A549 (cell line): ENCODE data around the gene RNF225.

ENCODE experiments used
- JUNB ChIP-seq: fragments of >200 bp; sonication (Bioruptor Twin); formaldehyde crosslinking; IDR thresholded peaks from 2 replicates; pipeline ENCODE4 v1.6.1; 2016
- KDM5A ChIP-seq: fragments of 200-600 bp; sonication (generic); IDR thresholded peaks from 2 replicates; pipeline ENCODE4 v1.6.1; 2016; ENCODE audit warnings: antibody characterized with exemption, mild to moderate bottlenecking
- MAZ ChIP-seq: fragments of 150-350 bp; IDR thresholded peaks from 2 replicates; pipeline ENCODE4 v1.6.1; 2014; ENCODE audit warnings: antibody characterized with exemption, low read depth, low read length, borderline replicate concordance
- MYC ChIP-seq: IDR thresholded peaks from 2 replicates; pipeline ENCODE4 v1.6.1; 2012; ENCODE audit warnings: mild to moderate bottlenecking, inconsistent platforms, low read length, improper control_type of control experiment, borderline replicate concordance
- POLR2A ChIP-seq: IDR thresholded peaks from 2 replicates; pipeline ENCODE4 v1.6.1; 2012; ENCODE audit warnings: mild to moderate bottlenecking, low read length
- TP53 ChIP-seq: fragments of 250-450 bp; sonication (Bioruptor Pico); IDR thresholded peaks from 2 replicates; pipeline ENCODE4 v1.5.0; 2021; ENCODE audit warnings: mild to moderate bottlenecking, moderate library complexity
- TF ChIP-seq, protein P1 (sequence below): fragments of >200 bp; sonication (Bioruptor Twin); formaldehyde crosslinking; IDR thresholded peaks from 3 replicates; pipeline ENCODE4 v1.5.1; 2016
- TF ChIP-seq, protein P2 (sequence below): IDR thresholded peaks from 2 replicates; pipeline ENCODE4 v1.6.1; 2012

- TF ChIP-seq, protein P1, sequence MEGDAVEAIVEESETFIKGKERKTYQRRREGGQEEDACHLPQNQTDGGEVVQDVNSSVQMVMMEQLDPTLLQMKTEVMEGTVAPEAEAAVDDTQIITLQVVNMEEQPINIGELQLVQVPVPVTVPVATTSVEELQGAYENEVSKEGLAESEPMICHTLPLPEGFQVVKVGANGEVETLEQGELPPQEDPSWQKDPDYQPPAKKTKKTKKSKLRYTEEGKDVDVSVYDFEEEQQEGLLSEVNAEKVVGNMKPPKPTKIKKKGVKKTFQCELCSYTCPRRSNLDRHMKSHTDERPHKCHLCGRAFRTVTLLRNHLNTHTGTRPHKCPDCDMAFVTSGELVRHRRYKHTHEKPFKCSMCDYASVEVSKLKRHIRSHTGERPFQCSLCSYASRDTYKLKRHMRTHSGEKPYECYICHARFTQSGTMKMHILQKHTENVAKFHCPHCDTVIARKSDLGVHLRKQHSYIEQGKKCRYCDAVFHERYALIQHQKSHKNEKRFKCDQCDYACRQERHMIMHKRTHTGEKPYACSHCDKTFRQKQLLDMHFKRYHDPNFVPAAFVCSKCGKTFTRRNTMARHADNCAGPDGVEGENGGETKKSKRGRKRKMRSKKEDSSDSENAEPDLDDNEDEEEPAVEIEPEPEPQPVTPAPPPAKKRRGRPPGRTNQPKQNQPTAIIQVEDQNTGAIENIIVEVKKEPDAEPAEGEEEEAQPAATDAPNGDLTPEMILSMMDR, result no peak
- TF ChIP-seq JUNB (no peak), KDM5A (no peak), POLR2A (no peak), MAZ (no peak), TP53 (CRISPR knock-in tag) (no peak), MYC (no peak)
- TF ChIP-seq, protein P2, sequence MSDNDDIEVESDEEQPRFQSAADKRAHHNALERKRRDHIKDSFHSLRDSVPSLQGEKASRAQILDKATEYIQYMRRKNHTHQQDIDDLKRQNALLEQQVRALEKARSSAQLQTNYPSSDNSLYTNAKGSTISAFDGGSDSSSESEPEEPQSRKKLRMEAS, result no peak
These were observed 12.4 kb upstream of the RNF225 start for GRCh38 chr19:58382997-58383603.
